Right lobe of liver (tissue), 4 donors: ENCODE results near the gene STAC.
"Not testable (repeated sequence)": the region's sequence is repeated elsewhere in the genome, so short reads cannot be mapped to it uniquely, and the experiment has no call there.

Experiments
- CTCF ChIP-seq, 4 donors: fragments of 200-600 bp in 3 of 4; fragments of 450-650 bp in 1 of 4; IDR thresholded peaks; one replicate each; pipeline versions ENCODE4 v1.5.1 to v1.8.0; 2016 to 2022; ENCODE audit warnings: antibody characterized with exemption in 4 of 4, mild to moderate bottlenecking in 2 of 4
- POLR2A ChIP-seq: fragments of 450-650 bp; IDR thresholded peaks from one replicate; pipeline ENCODE4 v1.6.1; 2017; ENCODE audit warnings: antibody characterized with exemption, mild to moderate bottlenecking
- donor health status: DM: no; HTN: no; CAD: no.
- donor health status: DM: no; HTN: no; CAD: no.
- donor health status: DM: no; HTN: yes; CAD: no.

- TF ChIP-seq CTCF (IDR thresholded peaks at IDR 0.05); POLR2A: not testable (repeated sequence)
Measured at GRCh38 chr3:36500053-36500452, 119.7 kb downstream of the STAC start.
